Subcutaneous abdominal adipose tissue (tissue), 5 donors: ENCODE measurements around the gene KRT34.
"Not testable (repeated sequence)": the region's sequence is repeated elsewhere in the genome, so short reads cannot be mapped to it uniquely, and the experiment has no call there.

ENCODE experiments used
- H3K27ac ChIP-seq: one replicate; pipeline ENCODE4 v1.7.0; 2013; ENCODE audit warnings: low read depth, mild to moderate bottlenecking, inconsistent platforms, low read length, moderate library complexity
- H3K27me3 ChIP-seq, 5 donors: one replicate each; pipeline ENCODE4 v1.7.0; 2013; ENCODE audit warnings: low read length in 5 of 5, inconsistent platforms in 1 of 5; ENCODE audit not compliant: control insufficient read depth in 5 of 5, insufficient read depth in 4 of 5
- H3K36me3 ChIP-seq, 5 donors: one replicate each; pipeline ENCODE4 v1.7.0; 2013; ENCODE audit warnings: low read length in 5 of 5; ENCODE audit not compliant: control insufficient read depth in 5 of 5, insufficient read depth in 5 of 5
- H3K4me1 ChIP-seq, 5 donors: one replicate each; pipeline ENCODE4 v1.7.0; 2013; ENCODE audit warnings: low read length in 5 of 5, mild to moderate bottlenecking in 3 of 5, moderate library complexity in 1 of 5; ENCODE audit not compliant: control insufficient read depth in 5 of 5, insufficient read depth in 5 of 5
- H3K4me3 ChIP-seq, 5 donors: one replicate each; pipeline ENCODE4 v1.7.0; 2013; ENCODE audit warnings: low read length in 5 of 5, low read depth in 1 of 5
- H3K9ac ChIP-seq, 5 donors: one replicate each; pipeline ENCODE4 v1.7.0; 2013; ENCODE audit warnings: low read length in 5 of 5, mild to moderate bottlenecking in 4 of 5, moderate library complexity in 3 of 5
- H3K9me3 ChIP-seq, 5 donors: one replicate each; pipeline ENCODE4 v1.7.0; 2013; ENCODE audit warnings: low read length in 5 of 5; ENCODE audit not compliant: control insufficient read depth in 5 of 5
- donor health status: healthy.
- donor health status: healthy.
- donor health status: healthy.
- donor health status: healthy.
- donor health status: healthy.

The KRT34 gene

GRCh38 chr17:41381943-41382342 is at the start of gene KRT34:
KRT34 (minus strand) TSS chr17:41382306; CDS start chr17:41382246, 60 bp downstream.
- not testable (repeated sequence) for H3K27me3 ChIP-seq, H3K4me3 ChIP-seq, H3K36me3 ChIP-seq, H3K27ac ChIP-seq, H3K9ac ChIP-seq, H3K9me3 ChIP-seq, H3K4me1 ChIP-seq

GRCh38 chr17:41430376-41430775 is 48.3 kb upstream of the KRT34 start:
- not testable (repeated sequence) for H3K27ac ChIP-seq, H3K36me3 ChIP-seq, H3K9ac ChIP-seq, H3K4me1 ChIP-seq, H3K4me3 ChIP-seq, H3K9me3 ChIP-seq, H3K27me3 ChIP-seq

- Histone ChIP-seq H3K4me3 (no peak overlapping the region), H3K9ac (no peak overlapping the region), H3K4me1 (no peaks in the 10 kb centered on the region), H3K36me3 (no peaks in the 10 kb centered on the region), H3K27ac (no peak overlapping the region), H3K27me3 (peaks cover 3 to 8% (median 5%) of the 10 kb centered on the region in 5 donors), H3K9me3 (no peaks in the 10 kb centered on the region)
Measured at GRCh38 chr17:41429667-41430066, 47.6 kb upstream of the KRT34 start.

- H3K9ac ChIP-seq = no peak overlapping the region
- H3K27me3 ChIP-seq = peaks cover 3 to 5% (median 5%) of the 10 kb centered on the region in 5 donors
- no peaks in the 10 kb centered on the region for H3K9me3 ChIP-seq
- H3K4me1 ChIP-seq = no peaks in the 10 kb centered on the region
- H3K27ac ChIP-seq = no peak overlapping the region
- H3K4me3 ChIP-seq = no peak overlapping the region
- H3K36me3 ChIP-seq = no peaks in the 10 kb centered on the region
Measured at GRCh38 chr17:41428591-41429291, 46.6 kb upstream of the KRT34 start.

GRCh38 chr17:41424111-41424635 is 42.1 kb upstream of the KRT34 start, which contains the start of gene KRT37:
KRT37 (minus strand) TSS chr17:41424585; CDS start chr17:41424523, 62 bp downstream.
- no peak within 1 kb of the TSS for H3K27ac ChIP-seq
- H3K9ac ChIP-seq = no peak within 1 kb of the TSS
- H3K36me3 ChIP-seq = no peaks in the 10 kb centered on the region
- H3K4me1 ChIP-seq = no peaks in the 10 kb centered on the region
- no peak within 1 kb of the TSS for H3K4me3 ChIP-seq
- H3K9me3 ChIP-seq = no peaks in the 10 kb centered on the region
- peaks cover 0 to 6% (median 2%) of the 10 kb centered on the region in 5 donors for H3K27me3 ChIP-seq

GRCh38 chr17:41422586-41422985 is 40.5 kb upstream of the KRT34 start:
- not testable (repeated sequence) for H3K27me3 ChIP-seq, H3K4me1 ChIP-seq, H3K27ac ChIP-seq, H3K9me3 ChIP-seq, H3K4me3 ChIP-seq, H3K36me3 ChIP-seq, H3K9ac ChIP-seq

GRCh38 chr17:41421617-41422016 is 39.5 kb upstream of the KRT34 start:
- no peak overlapping the region for H3K4me3 ChIP-seq
- H3K9ac ChIP-seq = no peak overlapping the region
- H3K9me3 ChIP-seq = no peaks in the 10 kb centered on the region
- no peaks in the 10 kb centered on the region for H3K36me3 ChIP-seq
- peaks cover 0 to 8% (median 2%) of the 10 kb centered on the region in 5 donors for H3K27me3 ChIP-seq
- no peak overlapping the region for H3K27ac ChIP-seq
- H3K4me1 ChIP-seq = no peaks in the 10 kb centered on the region

GRCh38 chr17:41421116-41421515 is 39.0 kb upstream of the KRT34 start:
- Histone ChIP-seq H3K27ac (no peak overlapping the region), H3K9me3 (no peaks in the 10 kb centered on the region), H3K4me1 (no peaks in the 10 kb centered on the region), H3K9ac (no peak overlapping the region), H3K27me3 (peaks cover 0 to 8% (median 2%) of the 10 kb centered on the region in 5 donors), H3K36me3 (no peaks in the 10 kb centered on the region), H3K4me3 (no peak overlapping the region)

GRCh38 chr17:41420134-41420533 is 38.0 kb upstream of the KRT34 start:
- H3K4me3 ChIP-seq = no peak overlapping the region
- H3K36me3 ChIP-seq = no peaks in the 10 kb centered on the region
- H3K4me1 ChIP-seq = no peaks in the 10 kb centered on the region
- H3K27me3 ChIP-seq = peaks cover 0 to 8% (median 2%) of the 10 kb centered on the region in 5 donors
- H3K9ac ChIP-seq = no peak overlapping the region
- H3K27ac ChIP-seq = no peak overlapping the region
- no peaks in the 10 kb centered on the region for H3K9me3 ChIP-seq

- Histone ChIP-seq H3K9me3 (no peaks in the 10 kb centered on the region), H3K4me3 (no peak overlapping the region), H3K4me1 (no peaks in the 10 kb centered on the region), H3K36me3 (no peaks in the 10 kb centered on the region), H3K27ac (no peak overlapping the region), H3K9ac (no peak overlapping the region), H3K27me3 (peaks cover 0 to 8% (median 2%) of the 10 kb centered on the region in 5 donors)
Measured at GRCh38 chr17:41419716-41420115, 37.6 kb upstream of the KRT34 start.
